ENCODE results near the gene ADD3.
"Not testable (repeated sequence)": the region's sequence is repeated elsewhere in the genome, so short reads cannot be mapped to it uniquely, and the experiment has no call there.

ADD3 gene

DNA sequence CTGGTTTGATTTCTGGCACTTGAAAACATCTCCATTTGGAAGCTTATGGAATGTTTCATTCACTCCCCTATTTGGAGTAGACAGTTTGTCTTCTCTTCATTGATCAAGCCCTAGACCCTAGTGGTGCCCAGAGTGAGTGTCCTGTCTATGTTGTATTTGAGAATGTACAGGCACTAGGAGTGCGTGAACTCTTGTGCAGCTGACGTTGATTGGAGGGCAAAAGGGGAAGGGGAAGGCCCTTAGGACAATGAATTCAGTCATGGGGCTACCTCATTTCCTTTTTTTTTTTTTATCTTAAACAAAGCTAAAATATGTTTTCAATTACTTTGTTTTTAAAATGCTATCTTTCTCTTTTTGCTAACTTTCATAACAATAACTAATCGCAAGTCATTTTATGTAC lies 66.5 kb downstream of the ADD3 start:
- DNase-seq: no peak

DNA sequence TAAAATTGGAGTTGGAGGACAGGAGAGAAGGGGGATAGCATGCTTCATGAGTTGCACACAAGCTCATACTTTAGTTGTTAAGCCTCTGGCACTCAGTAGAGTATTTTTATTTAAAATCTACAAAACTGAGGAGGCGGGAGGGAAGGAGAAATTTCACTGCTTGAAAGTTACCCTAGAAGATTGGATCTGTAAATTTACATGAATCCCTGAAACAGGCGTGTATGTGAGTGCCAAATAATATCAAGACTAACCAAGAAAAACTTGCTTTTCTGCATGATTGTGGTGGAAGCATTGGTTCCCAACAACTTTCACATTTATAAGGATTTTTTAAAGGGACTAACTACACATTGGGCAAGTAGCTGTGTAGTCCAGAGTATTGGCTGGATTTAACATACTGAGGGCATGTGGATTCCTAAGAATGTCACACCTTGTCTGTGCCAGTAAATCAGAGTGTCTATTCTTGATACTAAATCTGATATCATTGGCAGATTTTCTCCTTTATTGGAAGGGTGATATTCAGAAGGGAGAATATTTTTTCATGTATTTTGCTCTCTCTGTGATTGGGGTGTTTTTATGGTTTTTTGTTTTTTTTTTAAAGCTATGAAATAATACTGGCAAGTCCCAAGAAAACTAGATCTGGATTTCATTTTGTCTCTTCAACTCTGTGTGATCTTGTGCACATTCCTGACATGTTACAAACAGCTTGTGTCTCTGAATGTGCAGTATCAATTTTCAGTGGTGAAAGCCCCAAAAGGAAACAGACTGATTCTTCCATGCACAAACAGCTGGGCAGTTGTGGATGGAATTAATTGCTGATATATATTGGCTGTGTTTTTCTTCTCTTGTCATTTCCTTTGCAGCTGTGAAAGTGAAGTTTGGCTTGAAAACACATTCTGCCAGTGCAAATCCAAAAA lies 67.2 kb downstream of the ADD3 start:
- DNase-seq: no peak

DNA sequence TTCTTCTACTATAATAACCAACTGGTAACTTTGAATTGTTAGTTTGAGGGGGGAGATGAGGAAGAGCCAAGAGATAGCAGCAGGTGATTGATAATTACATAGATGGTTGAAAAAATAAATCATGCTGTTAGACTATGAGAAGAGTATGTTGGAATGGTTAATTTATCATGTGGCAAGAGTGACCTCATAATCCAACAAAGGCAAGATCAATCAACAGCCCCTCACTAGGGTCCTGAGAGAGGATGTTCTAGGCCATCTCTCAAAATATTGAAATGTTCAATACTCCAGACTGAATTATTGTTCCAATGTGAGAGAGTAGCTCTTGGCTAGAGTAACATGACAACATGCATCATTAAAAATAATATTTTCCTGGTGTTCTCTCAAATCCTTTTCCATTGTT lies 67.9 kb downstream of the ADD3 start:
- no peak for DNase-seq

DNA sequence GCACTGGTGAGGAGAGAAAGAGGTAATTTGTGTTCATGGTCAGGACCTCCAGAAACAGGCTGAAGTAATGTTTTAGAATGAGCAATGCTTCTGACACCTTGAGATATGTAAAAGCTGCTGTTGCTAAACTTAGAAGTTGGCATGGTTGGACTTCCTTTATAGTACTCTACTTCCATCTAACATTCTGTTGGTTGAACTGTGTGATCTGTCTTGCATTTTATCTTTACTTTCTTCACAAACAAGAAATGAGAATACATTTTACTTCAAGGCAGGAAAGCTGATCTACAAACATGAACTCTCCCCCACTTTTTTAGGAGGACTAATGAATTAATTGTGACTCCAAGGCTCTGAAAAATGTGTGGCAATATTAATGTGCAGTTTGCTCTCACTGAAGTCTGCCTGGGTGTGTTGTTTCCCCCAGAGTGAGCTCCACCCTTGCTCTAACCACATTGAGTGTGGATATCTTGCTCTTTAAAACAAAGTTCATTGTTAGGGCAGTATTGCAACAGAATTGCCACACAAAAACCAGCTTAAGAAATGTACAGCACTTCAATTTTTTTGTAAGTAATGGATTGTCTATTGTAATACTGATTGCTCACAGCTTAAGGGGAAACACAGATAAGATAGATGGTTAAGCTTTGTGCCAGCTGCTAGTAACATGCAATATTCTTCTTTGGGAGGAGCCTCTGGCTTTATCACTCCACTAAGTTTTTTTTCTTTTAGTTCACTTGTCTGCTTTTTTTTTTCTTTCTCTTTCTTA lies 69.0 kb downstream of the ADD3 start:
- DNase-seq: no peak

DNA sequence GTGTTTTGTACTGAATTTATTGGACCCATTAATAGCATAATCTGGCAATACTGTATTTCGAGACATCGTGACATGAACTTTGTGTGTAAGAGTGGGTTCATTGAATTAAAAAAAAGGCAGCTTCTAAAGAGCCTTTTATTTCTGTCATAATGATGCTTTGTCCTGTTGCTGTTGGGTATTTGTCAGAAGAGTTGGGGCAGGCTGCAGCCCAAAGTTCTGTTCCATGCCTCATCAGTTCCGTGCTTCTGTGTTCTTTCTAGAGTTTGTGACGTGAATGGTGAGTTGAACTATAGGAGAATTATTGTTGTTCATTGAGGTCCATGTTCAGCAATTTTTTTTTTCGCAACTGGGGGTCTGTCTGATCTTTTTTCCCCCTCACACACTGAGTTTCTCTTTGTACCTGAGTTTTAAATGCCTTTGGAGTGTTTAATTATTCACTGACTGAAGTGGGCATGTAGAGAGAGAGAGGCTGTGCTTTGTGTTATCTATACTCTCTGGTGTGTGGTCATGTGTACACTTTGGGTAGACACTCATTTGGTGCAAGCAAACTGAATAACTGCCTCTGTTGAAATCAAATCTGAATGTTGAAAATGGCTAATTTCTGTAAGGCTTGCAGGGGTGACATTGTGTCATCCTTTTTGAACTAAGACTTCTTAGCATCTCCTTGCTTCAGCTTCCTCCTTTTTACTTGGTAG lies 69.8 kb downstream of the ADD3 start:
- no peak for DNase-seq

DNA sequence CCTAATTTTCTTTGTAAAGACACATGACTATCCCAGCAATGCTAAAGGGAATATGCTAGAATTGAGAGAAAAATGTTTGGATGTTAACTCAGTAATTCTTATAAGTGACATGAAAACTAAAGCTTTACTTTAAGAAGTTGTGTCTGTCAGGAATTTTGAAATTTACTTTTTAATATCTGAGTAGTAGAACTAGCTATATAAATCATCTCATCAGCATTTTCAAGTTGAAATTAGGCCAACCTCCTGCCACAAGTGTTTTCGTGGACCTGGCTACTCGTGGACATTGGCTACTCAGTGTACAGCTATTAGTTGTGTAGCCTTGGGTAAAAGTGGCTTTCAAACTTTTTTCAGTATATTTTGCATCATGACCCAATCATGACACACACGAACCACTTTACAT lies 70.5 kb downstream of the ADD3 start:
- no peak for DNase-seq

DNA sequence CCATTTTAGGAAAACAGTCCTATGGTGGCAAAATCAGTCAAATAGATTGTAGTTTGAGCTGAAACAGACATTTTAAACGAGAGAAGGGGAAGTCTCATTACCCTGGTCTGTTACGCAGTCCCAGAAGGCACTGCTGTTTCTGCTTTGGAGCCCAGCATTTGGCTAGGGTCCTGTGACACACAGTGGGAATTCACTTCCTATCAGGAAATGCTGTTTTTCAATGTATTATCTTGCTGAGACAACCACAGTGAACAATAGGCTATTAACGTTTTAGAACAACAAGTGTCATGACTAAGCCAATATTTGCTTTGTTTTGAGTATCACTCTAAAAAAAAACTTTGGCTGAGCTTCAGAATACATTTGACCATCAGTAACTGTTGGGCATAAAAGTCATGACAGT lies 74.1 kb downstream of the ADD3 start:
- no peak for DNase-seq

DNA sequence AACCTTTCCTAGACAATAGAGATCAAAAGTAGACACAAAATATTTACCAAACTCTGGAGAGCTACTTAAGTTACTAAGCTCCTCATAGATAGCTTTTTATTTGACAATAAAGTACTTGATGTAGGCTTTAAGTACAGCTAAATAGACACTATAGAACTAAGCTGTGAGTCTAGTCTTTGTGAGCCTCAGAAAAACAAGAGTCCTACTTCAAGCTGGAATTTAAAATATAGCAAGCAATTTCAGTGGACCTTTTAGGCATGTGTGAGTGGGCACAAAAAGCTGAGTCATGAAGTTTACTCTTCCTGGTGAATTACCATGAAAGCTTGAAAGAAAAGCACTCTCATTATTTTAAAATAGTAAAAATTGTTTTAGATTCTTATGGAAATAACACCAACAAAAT lies 76.1 kb downstream of the ADD3 start:
- DNase-seq: no peak

DNA sequence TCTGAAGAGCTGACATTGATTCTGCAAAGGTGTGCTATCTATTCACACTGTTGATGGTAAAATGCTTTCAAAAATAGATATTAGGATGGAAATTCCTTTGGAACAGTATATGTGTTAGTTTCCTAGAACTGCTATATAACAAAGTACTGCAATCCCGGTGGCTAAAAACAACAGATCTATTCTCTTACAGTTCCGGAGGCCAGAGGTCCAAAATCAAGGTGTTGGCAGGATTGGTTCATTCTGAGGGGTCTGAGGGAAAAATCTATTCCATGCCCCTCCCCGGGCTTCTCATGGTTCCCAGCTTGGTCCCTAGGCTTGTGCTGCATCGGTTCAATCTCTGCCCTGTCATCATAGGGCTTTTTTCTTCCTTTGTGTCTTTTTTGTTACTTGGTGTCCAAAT lies 79.9 kb downstream of the ADD3 start:
- no peak for DNase-seq

DNA sequence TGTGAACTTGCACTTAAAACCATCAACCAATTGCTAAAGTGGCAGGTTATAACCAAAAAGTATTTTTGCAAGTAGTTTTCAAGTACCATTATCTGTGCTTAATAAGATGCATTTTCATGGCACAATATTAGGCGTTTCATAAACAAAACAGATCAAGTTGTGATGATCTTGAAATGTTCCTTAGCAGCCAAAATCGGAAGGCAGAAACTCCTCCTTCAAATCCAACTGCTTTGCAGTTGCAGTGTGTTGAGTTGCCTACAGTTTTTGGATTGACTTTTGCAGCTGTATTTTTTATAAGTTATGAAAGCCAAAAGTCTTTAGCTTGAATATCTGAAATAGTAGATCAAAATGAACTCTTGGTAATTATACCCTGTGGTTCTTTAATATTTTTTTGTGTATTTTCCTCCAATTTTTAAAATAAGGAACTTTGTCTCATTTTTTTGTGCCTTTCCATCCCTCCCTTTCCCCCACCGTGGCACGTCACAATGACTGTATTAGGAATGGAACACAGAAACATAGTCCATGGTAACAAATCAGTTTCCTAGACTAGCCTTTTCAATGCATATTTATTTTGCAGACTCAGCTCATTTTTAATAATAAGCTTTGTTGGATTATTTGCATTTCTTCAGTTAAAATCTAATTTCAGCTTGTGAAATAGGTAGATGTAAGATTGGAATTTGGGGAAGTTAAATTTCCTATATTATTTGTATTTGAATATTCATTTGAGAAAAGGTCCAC lies 80.8 kb downstream of the ADD3 start:
- no peak for DNase-seq

DNA sequence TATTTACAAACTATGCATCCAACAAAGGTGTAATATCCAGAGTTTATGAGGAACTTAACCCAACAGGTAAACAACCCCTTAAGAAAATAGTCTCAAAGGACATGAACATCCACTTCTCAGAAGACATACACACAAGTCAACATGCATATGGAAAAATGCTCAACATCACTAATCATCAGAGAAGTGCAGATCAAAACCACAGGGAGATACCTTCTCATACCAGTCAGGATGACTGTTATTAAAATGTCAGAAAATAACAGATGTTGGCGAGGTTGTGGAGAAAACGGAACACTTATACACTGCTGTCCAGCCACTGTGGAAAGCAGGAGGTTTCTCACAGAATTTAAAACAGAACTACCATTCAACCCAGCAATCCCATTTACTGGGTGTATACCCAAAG lies 84.0 kb downstream of the ADD3 start:
- no peak for DNase-seq

DNA sequence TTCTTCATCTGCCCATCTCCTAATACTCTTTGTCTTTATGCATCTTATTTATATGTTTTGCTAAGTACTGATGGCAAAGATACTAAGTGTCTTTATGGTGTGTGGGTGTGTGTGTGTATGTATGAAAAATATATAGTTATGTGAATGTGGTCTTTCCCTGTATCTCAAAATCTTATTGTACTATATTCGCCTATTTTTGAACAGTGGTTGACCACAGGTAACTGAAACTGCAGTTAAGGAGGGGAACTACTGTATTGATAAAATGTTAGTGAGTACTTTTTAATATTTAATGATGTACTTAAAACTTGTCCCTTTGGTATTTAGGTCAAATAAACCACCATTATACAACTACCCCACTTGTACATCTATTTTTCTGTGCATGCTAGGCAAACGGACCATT lies 85.9 kb downstream of the ADD3 start:
- no peak for DNase-seq

DNA sequence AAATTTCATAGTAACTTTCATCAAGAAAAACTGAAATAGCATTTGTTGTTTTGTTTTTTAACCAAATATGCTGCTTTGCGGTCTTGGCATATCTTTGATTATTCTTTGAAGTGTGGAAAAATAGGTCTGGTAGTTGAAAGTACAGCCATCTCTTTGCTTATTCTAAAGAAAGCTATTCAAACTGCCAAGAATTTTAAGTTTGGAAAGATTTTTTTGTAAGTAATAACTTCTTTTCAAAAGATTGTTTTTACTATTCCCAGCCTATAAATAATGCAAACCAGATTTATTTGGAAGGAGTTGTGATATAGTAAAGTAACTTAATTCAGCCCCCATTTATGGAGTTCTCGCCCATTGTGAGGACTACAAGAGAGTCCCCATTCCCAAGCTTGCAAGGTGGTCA lies 87.0 kb downstream of the ADD3 start:
- no peak for DNase-seq

DNA sequence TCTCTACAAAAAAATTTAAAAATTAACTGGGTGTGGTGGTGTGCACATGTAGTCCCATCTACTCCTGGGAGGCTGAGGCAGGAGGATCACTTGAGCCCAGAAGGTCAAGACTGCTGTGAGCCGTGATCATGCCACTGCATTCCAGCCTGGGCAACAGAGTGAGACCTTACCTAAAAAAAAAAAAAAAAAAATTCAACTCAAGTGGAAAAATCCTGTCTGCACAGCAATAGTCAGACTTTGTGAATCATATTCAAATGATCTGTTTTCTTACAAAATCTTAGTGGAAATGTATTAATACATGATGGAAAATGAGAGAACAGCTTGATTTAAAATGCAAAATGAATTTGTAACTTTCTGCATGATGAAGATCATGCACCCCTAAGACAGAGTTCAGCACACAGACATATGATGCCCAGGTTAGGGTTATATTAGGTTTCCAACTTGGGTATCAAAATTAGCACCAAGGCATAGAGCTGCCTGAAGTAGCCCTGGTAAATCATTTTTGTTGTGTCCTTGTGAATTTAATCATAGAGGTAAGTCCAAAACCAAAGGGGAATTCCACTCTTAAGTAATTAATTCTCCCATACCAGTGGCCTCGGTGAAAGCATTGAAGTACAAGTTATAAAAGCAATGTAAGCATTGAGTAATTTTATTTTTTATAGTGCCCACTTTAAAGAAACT lies 93.8 kb downstream of the ADD3 start:
- DNase-seq: no peak

DNA sequence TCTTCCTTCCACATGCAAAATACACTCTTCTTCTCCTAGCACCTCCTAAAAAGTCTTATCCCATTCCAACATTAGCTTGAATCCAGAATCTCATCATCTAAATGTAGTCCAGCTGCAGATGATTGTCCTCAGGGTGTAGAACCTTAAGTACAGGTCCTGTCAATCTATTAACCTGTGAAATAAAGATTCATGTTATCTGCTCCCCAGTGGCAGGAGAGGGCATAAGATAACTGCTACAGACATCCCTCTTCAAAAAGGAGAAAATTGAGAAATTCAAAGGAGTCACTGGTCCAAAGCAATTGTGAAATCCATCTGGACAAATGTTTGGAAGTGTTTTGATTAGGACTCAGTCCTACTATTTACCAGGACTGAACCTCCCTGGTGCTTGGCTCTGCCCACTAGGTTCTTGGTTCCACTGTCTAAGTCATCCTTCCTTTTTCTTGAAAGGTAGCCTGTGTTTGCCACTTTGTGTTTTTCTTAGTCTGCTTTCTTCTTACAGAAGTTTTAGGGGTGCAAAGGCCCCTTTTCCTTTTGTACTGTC lies 96.2 kb downstream of the ADD3 start:
- DNase-seq: no peak

DNA sequence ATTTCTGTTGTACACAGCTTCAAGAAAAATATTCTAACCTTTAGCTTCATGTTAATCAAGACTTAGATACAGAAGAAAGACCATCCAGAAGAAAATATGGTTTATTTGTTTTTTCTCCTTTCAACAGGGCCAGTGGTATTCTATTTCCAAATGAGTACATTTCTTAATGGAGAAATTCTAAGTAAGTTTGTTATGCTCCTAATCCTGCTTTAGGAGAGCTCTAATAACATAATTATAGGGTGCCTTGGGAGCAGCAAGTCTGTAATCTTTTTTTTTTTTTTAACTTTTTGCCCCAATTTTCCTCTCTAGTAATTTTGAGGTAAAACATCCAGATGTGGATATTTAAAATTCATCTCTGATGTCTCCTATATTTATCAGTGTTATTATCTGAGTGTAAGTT lies 98.1 kb downstream of the ADD3 start:
- no peak for DNase-seq

DNA sequence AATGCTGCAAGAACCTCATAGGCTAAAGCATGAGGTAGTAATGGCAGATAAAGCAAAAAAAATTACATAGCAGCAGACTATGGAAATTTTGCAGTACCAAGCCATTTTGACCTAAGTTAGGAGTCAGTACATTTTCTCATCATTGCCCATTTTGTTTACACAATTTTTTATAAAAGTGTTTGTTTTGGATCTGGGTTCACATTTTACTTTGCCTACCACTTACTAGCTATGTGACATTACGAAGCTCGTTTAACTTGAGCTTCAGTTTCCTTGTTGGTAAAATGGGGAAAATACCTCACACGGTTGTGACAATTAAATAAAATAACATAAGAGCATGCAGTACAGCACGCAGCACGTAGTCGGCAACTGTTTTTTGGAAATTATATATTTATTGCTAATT lies 99.6 kb downstream of the ADD3 start:
- DNase-seq: no peak

DNA sequence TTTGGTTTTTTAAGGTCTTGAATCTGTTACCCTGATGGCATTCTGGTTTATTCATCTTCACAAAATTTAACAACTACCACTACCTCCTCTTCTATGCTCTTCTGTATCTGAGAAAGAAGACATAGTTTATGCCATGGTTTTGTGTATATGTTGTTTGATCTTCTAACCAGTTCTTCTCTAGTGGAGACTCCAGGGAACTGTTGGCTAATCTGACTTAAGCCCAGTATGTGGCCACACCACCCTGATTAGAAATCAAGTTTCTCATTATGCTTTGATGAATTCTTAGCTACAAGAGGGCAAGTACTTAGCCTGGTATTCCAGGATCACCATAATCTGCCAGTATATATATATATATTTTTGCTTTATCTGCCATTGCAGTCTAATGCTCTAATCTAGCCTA lies 100.1 kb downstream of the ADD3 start:
- no peak for DNase-seq

DNA sequence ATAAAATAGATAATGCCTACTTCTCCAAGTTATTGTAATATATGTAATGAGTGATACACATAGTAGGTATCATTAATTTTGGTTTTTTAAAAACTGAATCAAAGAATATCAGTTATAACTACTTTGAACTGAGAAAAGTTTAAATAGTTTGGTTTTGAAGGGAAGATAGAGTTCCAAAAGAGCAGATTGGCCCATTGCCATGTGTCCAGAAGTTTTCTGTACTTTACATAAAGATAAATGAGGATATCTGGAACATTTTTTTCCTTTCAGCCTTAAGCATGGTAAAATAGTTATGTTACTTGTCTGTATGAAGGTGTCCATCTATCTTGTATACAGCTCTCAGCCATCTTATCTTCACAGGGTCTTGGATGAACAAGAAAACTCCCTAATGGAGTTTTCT lies 101.7 kb downstream of the ADD3 start:
- no peak for DNase-seq

DNA sequence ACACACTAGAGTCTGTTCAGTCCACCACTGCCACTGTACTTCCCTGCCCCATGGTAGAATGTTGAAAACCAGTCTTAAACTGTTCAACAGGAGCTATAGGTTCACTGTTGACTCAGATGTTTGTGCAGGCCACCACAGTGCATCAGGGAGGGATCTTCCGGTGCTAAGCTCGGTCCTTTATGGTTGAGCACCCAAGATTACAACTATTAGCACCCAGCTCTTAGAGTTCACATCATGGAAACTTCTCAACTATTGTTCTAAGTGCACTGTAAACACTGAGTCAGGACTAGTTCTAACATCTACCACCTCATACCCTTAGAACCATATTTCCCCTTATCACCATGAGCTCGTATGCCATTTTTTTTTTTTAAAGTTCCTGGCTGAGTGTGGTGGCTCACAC lies 102.6 kb downstream of the ADD3 start:
- no peak for DNase-seq

DNA sequence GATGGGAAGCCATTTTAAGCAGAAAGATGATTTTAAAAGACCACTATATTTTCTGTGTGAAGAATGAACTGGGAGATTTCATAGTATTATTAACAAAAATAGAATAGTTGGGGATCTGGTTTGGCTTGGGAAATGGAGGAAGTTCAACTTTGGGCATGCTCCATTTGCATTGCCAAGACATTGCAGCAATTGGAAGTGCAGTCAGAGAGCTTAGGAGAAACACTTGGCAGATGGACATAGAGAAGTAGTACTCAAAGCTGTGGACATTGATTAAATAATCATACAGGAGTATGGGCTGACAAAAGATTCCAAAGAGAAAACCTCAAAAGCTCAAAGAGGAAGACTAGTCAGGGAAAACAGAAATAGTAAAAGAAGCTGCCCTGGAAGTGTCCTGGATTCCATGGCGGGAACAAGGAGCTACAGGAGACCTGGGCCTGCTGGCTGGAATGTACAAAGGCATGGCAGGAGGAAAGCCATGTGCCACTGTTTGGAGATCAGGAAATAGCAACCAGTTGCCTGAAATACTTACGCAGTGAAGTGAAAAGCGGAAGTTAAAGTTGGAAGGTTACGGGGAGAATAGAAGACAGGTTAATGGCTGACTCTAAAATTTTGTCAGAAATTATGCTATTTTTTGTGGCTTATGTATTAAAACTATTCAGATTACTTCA lies 106.0 kb downstream of the ADD3 start:
- no peak for DNase-seq

DNA sequence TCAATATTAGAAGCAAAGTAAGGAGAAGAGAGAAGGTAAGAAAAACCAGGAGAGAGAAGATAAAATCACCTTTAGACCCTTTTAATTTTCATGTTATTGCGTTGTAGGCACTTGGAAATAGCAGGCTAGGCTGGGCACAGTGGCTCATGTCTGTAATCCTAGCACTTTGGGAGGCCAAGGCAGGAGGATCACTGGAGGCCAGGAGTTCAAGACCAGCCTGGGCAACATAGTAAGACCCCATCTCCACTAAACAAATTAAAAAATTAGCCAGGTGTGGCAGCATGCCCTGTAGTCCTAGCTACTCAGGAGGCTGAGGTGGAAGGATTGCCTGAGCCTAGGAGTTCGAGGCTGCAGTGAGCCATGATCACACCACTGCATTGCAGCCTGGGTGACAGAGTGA lies 106.9 kb downstream of the ADD3 start:
- not testable (repeated sequence) for DNase-seq

Data from activated CD4-positive, alpha-beta T cell treated with anti-CD3 and anti-CD28 coated beads, Interleukin-2, amount 50 U/mL, for 48 hours (primary cell).